Measurements from ENCODE around the gene USP44.

Gene USP44

GRCh38 chr12:95473884-95474659 is 77.2 kb downstream of the USP44 start, which contains the start of gene METAP2:
METAP2 (plus strand) TSS chr12:95474152; CDS start chr12:95474180, 28 bp downstream.
- peak within 1 kb of the TSS; percentile 95 for H3K4me3 ChIP-seq (ENCODE audit: low read length)
- no peak for TF ChIP-seq ZNF274 (IDR thresholded peaks at IDR 0.05; ENCODE audit: low read depth, low read length)

DNA sequence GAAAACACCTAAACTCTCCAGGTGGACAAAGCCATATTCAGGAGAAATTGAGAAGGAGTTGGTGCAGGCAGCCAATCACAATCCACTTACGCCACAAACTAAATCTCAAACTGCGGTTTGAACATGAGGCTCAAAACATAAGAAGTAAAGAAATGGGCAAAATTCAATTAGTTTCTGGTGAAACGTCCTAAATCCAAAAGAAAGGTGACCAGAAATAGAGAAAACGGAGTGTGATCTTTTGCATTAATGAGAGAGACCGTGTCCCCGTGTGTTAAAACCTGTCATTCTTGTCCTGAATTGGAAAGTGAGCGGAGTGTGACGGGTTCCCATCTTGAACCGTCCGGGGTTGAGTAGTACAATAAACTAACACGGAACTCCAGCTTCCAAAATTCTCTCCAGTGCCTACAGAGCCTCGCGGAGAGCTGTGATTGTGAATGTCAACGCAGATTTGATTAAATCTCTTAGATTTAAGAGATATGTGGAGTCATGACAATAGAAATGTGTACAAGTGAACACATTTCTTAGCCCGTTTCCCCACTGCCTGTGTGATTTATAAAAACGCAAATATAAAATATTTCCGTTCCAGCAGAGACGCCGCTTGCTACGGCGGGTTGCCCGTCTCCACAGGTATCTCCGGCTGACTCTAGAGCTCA is 77.9 kb downstream of the USP44 start:
- H3K4me3 ChIP-seq (ENCODE audit: low read length): peak overlapping the region; percentile 95
- no peak for TF ChIP-seq ZNF274 (IDR thresholded peaks at IDR 0.05; ENCODE audit: low read depth, low read length)

- H3K4me3 ChIP-seq (ENCODE audit: low read length): no peak overlapping the region
- no peak for TF ChIP-seq ZNF274 (IDR thresholded peaks at IDR 0.05; ENCODE audit: low read depth, low read length)
Observed at GRCh38 chr12:95470300-95470699, 81.0 kb downstream of the USP44 start.

Data from GM08714 (cell line).